ENCODE results near the gene TIMP2. TPM values are rescaled to one million over a fixed set of nuclear protein-coding genes. Genes with fewer than 3 reads are reported as not detected.

The TIMP2 gene
- total RNA-seq, 4 donors from 2014 or later: 172 to 315 (median 211) TPM

GRCh38 chr17:78819402-78819801 lies 105.8 kb downstream of the TIMP2 start:
- ATAC-seq: no peak
- Histone ChIP-seq H3K36me3 (peaks cover 0 to 100% of the 10 kb centered on the region in 2 donors), H3K4me3 (no peak overlapping the region), H3K4me1 (peaks cover 0 to 13% (median 0%) of the 10 kb centered on the region in 3 donors), H3K27ac (peak overlapping the region in 3 of 4 donors; percentile 7 to 70 (median 29)), H3K9me3 (no peaks in the 10 kb centered on the region), H3K27me3 (no peaks in the 10 kb centered on the region)
- WGBS, 2 donors (ENCODE audit: low coverage in 1 of 2): 71 to 76% methylated on average over 2 to 8 of the region's 8 CpGs
- no peak for TF ChIP-seq POLR2A (IDR thresholded peaks at IDR 0.05)
- TF ChIP-seq, protein P1, sequence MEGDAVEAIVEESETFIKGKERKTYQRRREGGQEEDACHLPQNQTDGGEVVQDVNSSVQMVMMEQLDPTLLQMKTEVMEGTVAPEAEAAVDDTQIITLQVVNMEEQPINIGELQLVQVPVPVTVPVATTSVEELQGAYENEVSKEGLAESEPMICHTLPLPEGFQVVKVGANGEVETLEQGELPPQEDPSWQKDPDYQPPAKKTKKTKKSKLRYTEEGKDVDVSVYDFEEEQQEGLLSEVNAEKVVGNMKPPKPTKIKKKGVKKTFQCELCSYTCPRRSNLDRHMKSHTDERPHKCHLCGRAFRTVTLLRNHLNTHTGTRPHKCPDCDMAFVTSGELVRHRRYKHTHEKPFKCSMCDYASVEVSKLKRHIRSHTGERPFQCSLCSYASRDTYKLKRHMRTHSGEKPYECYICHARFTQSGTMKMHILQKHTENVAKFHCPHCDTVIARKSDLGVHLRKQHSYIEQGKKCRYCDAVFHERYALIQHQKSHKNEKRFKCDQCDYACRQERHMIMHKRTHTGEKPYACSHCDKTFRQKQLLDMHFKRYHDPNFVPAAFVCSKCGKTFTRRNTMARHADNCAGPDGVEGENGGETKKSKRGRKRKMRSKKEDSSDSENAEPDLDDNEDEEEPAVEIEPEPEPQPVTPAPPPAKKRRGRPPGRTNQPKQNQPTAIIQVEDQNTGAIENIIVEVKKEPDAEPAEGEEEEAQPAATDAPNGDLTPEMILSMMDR (IDR thresholded peaks at IDR 0.05): no peak
- no peak for TF ChIP-seq EP300 (IDR thresholded peaks at IDR 0.05)
- TF ChIP-seq POLR2AphosphoS5 (IDR thresholded peaks at IDR 0.05): no peak

- peak; percentile 16 for TF ChIP-seq POLR2AphosphoS5 (IDR thresholded peaks at IDR 0.05)
- TF ChIP-seq POLR2A (IDR thresholded peaks at IDR 0.05): no peak
- 50 to 87% methylated on average over 6 of the region's 6 CpGs for WGBS, 2 donors (ENCODE audit: low coverage in 1 of 2)
- no peak for ATAC-seq
- peak overlapping the region in 3 of 4 donors; percentile 7 to 70 (median 29) for H3K27ac ChIP-seq
- no peaks in the 10 kb centered on the region for H3K9me3 ChIP-seq
- peaks cover 0 to 13% (median 0%) of the 10 kb centered on the region in 3 donors for H3K4me1 ChIP-seq
- H3K4me3 ChIP-seq: no peak overlapping the region
- H3K36me3 ChIP-seq: peaks cover 0 to 100% of the 10 kb centered on the region in 2 donors
- no peaks in the 10 kb centered on the region for H3K27me3 ChIP-seq
Measured at GRCh38 chr17:78818932-78819331, 106.3 kb downstream of the TIMP2 start.

- no peak for ATAC-seq
- Histone ChIP-seq H3K27ac (peak overlapping the region in 3 of 4 donors; percentile 5 to 70 (median 32)), H3K4me3 (no peak overlapping the region), H3K36me3 (peaks cover 0 to 100% of the 10 kb centered on the region in 2 donors), H3K4me1 (peaks cover 0 to 17% (median 2%) of the 10 kb centered on the region in 3 donors), H3K9me3 (no peaks in the 10 kb centered on the region), H3K27me3 (no peaks in the 10 kb centered on the region)
- WGBS, 2 donors (ENCODE audit: low coverage in 1 of 2): 72 to 82% methylated on average over 18 to 19 of the region's 19 CpGs
- TF ChIP-seq POLR2A (IDR thresholded peaks at IDR 0.05) (no peak), EP300 (IDR thresholded peaks at IDR 0.05) (no peak), POLR2AphosphoS5 (IDR thresholded peaks at IDR 0.05) (no peak)
- TF ChIP-seq, protein P1 (IDR thresholded peaks at IDR 0.05): no peak
Measured at GRCh38 chr17:78818152-78818846, 106.9 kb downstream of the TIMP2 start.

GRCh38 chr17:78817123-78817522 lies 108.1 kb downstream of the TIMP2 start:
- peaks cover 0 to 100% of the 10 kb centered on the region in 2 donors for H3K36me3 ChIP-seq
- H3K27ac ChIP-seq: no peak overlapping the region
- H3K9me3 ChIP-seq: no peaks in the 10 kb centered on the region
- no peak for ATAC-seq
- H3K4me1 ChIP-seq: peaks cover 0 to 21% (median 3%) of the 10 kb centered on the region in 3 donors
- TF ChIP-seq EP300 (IDR thresholded peaks at IDR 0.05): no peak
- no peak for TF ChIP-seq POLR2A (IDR thresholded peaks at IDR 0.05)
- TF ChIP-seq POLR2AphosphoS5 (IDR thresholded peaks at IDR 0.05): no peak
- TF ChIP-seq, protein P1 (IDR thresholded peaks at IDR 0.05): no peak
- no peaks in the 10 kb centered on the region for H3K27me3 ChIP-seq
- 91 to 100% methylated on average over 2 to 4 of the region's 6 CpGs for WGBS, 2 donors (ENCODE audit: low coverage in 1 of 2)
- no peak overlapping the region for H3K4me3 ChIP-seq

- no peak overlapping the region for H3K4me3 ChIP-seq
- peaks cover 0 to 100% of the 10 kb centered on the region in 2 donors for H3K36me3 ChIP-seq
- TF ChIP-seq, protein P1 (IDR thresholded peaks at IDR 0.05): no peak
- TF ChIP-seq EP300 (IDR thresholded peaks at IDR 0.05) (no peak), POLR2AphosphoS5 (IDR thresholded peaks at IDR 0.05) (no peak), POLR2A (IDR thresholded peaks at IDR 0.05) (no peak)
- WGBS, 2 donors (ENCODE audit: low coverage in 1 of 2): 86 to 88% methylated on average over 7 of the region's 7 CpGs
- no peak for ATAC-seq
- H3K27me3 ChIP-seq: no peaks in the 10 kb centered on the region
- H3K27ac ChIP-seq: no peak overlapping the region
- peaks cover 0 to 21% (median 3%) of the 10 kb centered on the region in 3 donors for H3K4me1 ChIP-seq
- no peaks in the 10 kb centered on the region for H3K9me3 ChIP-seq
Measured at GRCh38 chr17:78815696-78816095, 109.5 kb downstream of the TIMP2 start.

Data from gastroesophageal sphincter (tissue), 4 donors.